Fibroblast of mammary gland (primary cell): ENCODE results near the gene VTI1A.

ENCODE experiments used
- DNase-seq: peaks from one replicate; pipeline ENCODE4 v3.0.0-alpha.2; 2010; ENCODE audit warnings: low read depth
- H3K4me3 ChIP-seq: 2 replicates; pipeline ENCODE4 v1.5.1; 2011; ENCODE audit warnings: low read depth, mild to moderate bottlenecking, low read length, moderate library complexity; ENCODE audit not compliant: control insufficient read depth
- CTCF ChIP-seq: conservative IDR thresholded peaks from 2 replicates; pipeline ENCODE4 v1.5.1; 2011; ENCODE audit warnings: low read depth, low read length, inconsistent platforms; ENCODE audit not compliant: control insufficient read depth, insufficient read depth

The VTI1A gene

GRCh38 chr10:112700215-112700671, 253.2 kb downstream of the VTI1A start:
- no peak for TF ChIP-seq CTCF
- DNase-seq: peak; percentile 57
- H3K4me3 ChIP-seq: no peak overlapping the region

GRCh38 chr10:112701211-112701877, 254.3 kb downstream of the VTI1A start:
- DNase-seq: peak; percentile 67
- no peak for TF ChIP-seq CTCF
- no peak overlapping the region for H3K4me3 ChIP-seq

- H3K4me3 ChIP-seq: no peak overlapping the region
These were observed 254.9 kb downstream of the VTI1A start for GRCh38 chr10:112701878-112702255.

GRCh38 chr10:112706577-112706976, 259.6 kb downstream of the VTI1A start:
- H3K4me3 ChIP-seq: no peak overlapping the region
- no peak for TF ChIP-seq CTCF
- DNase-seq: no peak

More at GRCh38 chr10:112701878-112702255, 254.9 kb downstream of the VTI1A start:
- no peak for TF ChIP-seq CTCF
- DNase-seq: no peak

GRCh38 chr10:112708461-112708860, 261.4 kb downstream of the VTI1A start:
- no peak for DNase-seq
- H3K4me3 ChIP-seq: no peak overlapping the region
- no peak for TF ChIP-seq CTCF

GRCh38 chr10:112710528-112710927, 263.5 kb downstream of the VTI1A start:
- DNase-seq: no peak
- no peak for TF ChIP-seq CTCF

More at GRCh38 chr10:112710528-112710927, 263.5 kb downstream of the VTI1A start:
- H3K4me3 ChIP-seq: no peak overlapping the region
